HG03469 (cell line): ENCODE measurements around the gene PREX1.

Experiments used
- ATAC-seq: cut with Tn5 transposase; IDR thresholded peaks from one replicate; pipeline ENCODE4 v1.9.1; 2021; ENCODE audit warnings: mild to moderate bottlenecking, moderate library complexity, moderate number of reproducible peaks; ENCODE audit not compliant: unreplicated experiment

Gene PREX1

GRCh38 chr20:48626938-48627736 is 200.7 kb downstream of the PREX1 start:
- no peak for ATAC-seq

- ATAC-seq: no peak
Measured at GRCh38 chr20:48626226-48626937, 201.4 kb downstream of the PREX1 start.

DNA sequence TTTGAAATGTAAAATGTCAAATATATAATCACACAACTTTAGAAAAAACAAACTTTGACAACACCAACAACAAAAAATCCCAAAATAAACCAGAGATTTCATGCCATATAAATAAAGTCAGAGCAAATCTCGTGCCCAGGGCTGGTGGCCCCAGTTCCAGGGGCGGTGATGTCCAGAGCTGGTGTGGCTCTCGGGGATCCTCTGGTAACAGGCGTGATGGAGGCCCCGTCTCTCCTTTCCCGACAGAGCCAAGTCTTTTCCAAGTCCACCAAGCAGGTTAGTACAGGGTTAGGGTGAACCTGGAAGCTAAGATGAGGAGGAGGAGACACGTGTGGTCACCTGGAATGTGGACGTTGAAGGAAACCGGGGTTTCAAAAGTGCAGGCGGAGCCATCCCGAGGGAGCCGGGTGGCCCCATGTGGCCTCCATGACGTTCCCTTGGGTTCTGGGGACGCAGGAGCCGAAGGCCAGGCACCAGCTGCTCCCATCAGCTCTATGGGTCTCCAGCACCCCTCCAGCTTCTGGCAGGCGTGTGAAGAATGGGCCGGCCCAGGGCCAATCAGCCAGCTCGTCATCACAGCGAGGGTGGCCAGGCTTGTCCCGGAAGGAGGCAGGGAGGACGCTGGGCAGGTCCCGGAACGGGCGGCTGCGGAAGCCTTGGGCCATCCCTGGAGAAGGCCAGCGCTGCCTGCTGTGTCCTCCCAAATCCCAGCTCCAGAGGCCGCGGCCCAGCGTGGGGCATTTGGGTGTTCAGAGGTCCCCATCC is 202.5 kb downstream of the PREX1 start:
- ATAC-seq: no peak

DNA sequence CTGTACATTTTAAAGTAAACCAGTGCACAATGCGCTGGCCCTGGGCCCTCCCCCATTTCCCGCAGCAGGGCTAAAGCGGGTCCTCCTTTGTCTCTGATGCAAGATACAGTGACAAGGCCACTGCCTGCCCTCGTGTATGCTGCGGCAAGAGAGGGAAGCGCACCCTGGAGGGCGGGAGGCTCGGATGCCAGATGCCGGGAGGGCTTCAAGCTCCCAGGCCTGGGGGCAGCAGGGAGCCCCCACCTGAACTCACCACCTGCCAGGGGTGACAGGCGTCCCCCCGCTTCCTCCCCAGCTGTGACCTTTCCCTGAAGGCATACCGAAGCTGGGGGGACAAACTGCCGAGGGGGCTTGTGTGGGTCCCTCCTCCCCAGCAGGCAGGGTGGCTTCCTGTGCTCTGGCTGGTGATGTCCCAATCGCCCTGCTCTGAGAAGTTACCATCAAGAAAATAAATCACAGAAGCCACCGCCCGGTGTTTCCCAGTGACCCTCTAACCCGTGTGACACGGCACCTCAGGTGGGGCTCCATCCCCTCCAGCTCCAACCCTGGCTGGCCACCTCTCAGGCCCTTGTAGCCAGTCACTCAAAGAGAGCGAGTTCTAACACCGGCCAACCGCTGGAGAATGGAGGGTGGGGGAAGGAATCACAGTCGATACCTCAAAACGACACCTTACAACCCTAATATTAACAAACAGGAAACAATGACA is 203.3 kb downstream of the PREX1 start:
- ATAC-seq: no peak

GRCh38 chr20:48623906-48624265 is 203.9 kb downstream of the PREX1 start:
- no peak for ATAC-seq

GRCh38 chr20:48623176-48623905 is 204.5 kb downstream of the PREX1 start:
- no peak for ATAC-seq

- no peak for ATAC-seq
Measured at GRCh38 chr20:48622421-48622820, 205.4 kb downstream of the PREX1 start.

GRCh38 chr20:48621376-48622078 is 206.3 kb downstream of the PREX1 start:
- no peak for ATAC-seq

- ATAC-seq: no peak
Measured at GRCh38 chr20:48620507-48621375, 207.1 kb downstream of the PREX1 start.

- ATAC-seq: no peak
Measured at GRCh38 chr20:48620154-48620506, 207.7 kb downstream of the PREX1 start.

- no peak for ATAC-seq
Measured at GRCh38 chr20:48619126-48620101, 208.4 kb downstream of the PREX1 start.

GRCh38 chr20:48618631-48619030 is 209.2 kb downstream of the PREX1 start:
- ATAC-seq: no peak

DNA sequence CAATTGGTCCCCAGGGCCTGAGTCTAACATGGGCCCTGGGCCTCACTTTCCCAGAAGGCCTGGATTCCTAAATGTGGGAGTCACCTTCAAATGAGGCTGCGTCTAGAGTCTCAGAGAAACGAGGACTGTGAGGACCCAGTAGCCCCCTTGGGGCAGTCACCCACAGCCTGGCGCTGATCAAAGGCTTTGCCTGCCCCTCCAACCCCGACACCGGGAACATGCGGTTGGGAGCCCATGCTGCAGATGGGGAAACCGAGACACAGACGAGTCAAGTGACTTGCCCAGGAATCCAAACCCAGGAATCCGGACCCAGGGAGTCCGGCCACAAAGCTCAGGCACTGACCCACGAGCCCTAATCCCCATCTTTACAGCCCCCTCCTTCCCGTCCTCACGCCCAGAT is 209.7 kb downstream of the PREX1 start:
- no peak for ATAC-seq

DNA sequence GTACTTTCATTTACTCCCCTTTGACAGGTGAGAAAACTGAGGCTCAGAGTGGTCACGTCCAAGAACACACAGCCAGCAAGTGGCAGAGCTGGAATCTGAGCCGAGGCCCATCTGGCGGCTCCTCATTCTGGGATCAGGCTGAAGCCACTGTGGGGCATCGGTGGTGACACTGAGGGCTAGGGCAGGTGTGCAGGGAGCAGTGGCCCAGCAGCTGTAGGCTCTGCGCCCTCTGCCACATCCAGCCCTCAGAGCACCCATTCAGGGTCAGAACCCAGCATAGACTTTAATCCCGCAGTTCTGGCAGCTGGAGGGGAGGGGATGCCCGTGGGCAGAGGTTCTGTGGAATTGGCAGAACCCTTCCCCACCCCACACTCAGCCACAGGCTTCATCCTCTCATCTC is 210.3 kb downstream of the PREX1 start:
- ATAC-seq: no peak

DNA sequence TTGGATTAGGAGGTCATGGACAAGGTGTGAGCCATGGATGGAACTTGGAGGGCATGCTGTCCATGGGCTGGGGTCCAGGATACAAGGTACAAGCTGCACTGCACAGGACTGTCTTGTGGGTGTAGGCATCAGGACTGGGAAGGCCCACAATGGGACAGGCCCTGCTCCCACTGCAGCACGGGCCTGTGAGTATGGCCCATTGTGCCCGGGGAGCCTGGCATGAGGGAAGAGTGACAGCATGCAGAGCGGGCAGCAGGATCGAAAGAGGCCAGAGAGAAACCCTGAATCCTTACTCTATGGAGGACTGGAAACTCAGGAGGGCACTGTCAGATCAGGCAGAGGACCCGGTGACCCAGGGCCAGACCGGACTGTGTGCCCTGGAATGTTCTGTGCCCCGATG is 211.3 kb downstream of the PREX1 start:
- ATAC-seq: no peak

DNA sequence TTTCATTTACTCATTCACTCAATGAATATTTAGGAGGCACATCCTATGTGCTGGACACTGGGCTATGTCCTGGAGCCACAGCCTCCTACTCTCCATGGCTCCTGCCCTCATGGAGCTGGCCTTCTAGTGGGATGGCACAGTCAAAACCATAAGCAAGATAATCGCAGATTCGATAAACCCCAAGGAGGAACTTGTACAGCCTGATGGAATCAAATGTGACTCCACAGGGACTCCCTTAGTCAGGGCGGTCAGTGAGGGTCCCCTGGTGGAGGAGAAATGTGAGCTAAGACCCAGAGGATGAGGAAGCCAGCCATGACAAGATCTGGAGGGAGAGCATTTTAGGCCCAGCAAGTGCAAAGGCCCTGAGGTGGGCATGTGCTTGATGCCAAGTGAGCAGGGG is 211.9 kb downstream of the PREX1 start:
- no peak for ATAC-seq

GRCh38 chr20:48614593-48615274 is 213.1 kb downstream of the PREX1 start:
- no peak for ATAC-seq
